HG03439 (cell line): ENCODE results near the gene TCOF1.
A peak's percentile ranks its signal among the peaks of the same experiment; 100 is the strongest.
"Not testable (repeated sequence)": the region's sequence is repeated elsewhere in the genome, so short reads cannot be mapped to it uniquely, and the experiment has no call there.

Source experiments
- ATAC-seq: cut with Tn5 transposase; IDR thresholded peaks from one replicate; pipeline ENCODE4 v1.9.1; 2021; ENCODE audit warnings: mild to moderate bottlenecking, moderate library complexity; ENCODE audit not compliant: unreplicated experiment

The TCOF1 gene

GRCh38 chr5:150422758-150423157 lies 65.3 kb downstream of the TCOF1 start:
- ATAC-seq, result no peak

GRCh38 chr5:150426165-150426564 lies 68.7 kb downstream of the TCOF1 start:
- not testable (repeated sequence) for ATAC-seq

- no peak for ATAC-seq
Observed at GRCh38 chr5:150428106-150428876, 70.8 kb downstream of the TCOF1 start.

GRCh38 chr5:150428978-150429377 lies 71.5 kb downstream of the TCOF1 start:
- no peak for ATAC-seq

- ATAC-seq, result no peak
Observed at GRCh38 chr5:150429410-150429873, 71.9 kb downstream of the TCOF1 start.

GRCh38 chr5:150431048-150431447 lies 73.6 kb downstream of the TCOF1 start:
- no peak for ATAC-seq

- ATAC-seq, result no peak
Observed at GRCh38 chr5:150431574-150431973, 74.1 kb downstream of the TCOF1 start.

GRCh38 chr5:150434464-150434863 lies 77.0 kb downstream of the TCOF1 start:
- ATAC-seq, result no peak

- peak; percentile 94 for ATAC-seq
Observed at GRCh38 chr5:150436141-150436680, 78.7 kb downstream of the TCOF1 start.

- no peak for ATAC-seq
Observed at GRCh38 chr5:150438873-150439546, 81.5 kb downstream of the TCOF1 start.

GRCh38 chr5:150440948-150441812 lies 83.7 kb downstream of the TCOF1 start:
- ATAC-seq, result no peak

- ATAC-seq, result no peak
Observed at GRCh38 chr5:150441813-150442698, 84.6 kb downstream of the TCOF1 start.

GRCh38 chr5:150442699-150443080 lies 85.2 kb downstream of the TCOF1 start:
- ATAC-seq, result no peak

GRCh38 chr5:150443242-150444075 lies 86.0 kb downstream of the TCOF1 start:
- no peak for ATAC-seq

GRCh38 chr5:150444770-150445169 lies 87.3 kb downstream of the TCOF1 start:
- ATAC-seq, result no peak

- ATAC-seq, result no peak
Observed at GRCh38 chr5:150446088-150446487, 88.6 kb downstream of the TCOF1 start.

GRCh38 chr5:150446583-150446982 lies 89.1 kb downstream of the TCOF1 start:
- no peak for ATAC-seq

GRCh38 chr5:150447188-150447587 lies 89.7 kb downstream of the TCOF1 start:
- ATAC-seq, result no peak

- no peak for ATAC-seq
Observed at GRCh38 chr5:150448334-150448733, 90.8 kb downstream of the TCOF1 start.
